Neural progenitor cell (in vitro differentiated cells): ENCODE results near the gene MACROD1. TPM values are rescaled to one million over a fixed set of nuclear protein-coding genes. Genes with fewer than 3 reads are reported as not detected.
A peak's percentile ranks its signal among the peaks of the same experiment; 100 is the strongest.

Experiments
- DNase-seq: peaks from one replicate; pipeline ENCODE4 v3.0.0-alpha.2; 2016; ENCODE audit warnings: low spot score
- H2AFZ ChIP-seq: fragments of 200-600 bp; sonication (generic); replicated peaks from 2 replicates; pipeline ENCODE4 v1.6.1; 2016; ENCODE audit warnings: antibody characterized with exemption
- H3F3A ChIP-seq: fragments of 200-600 bp; sonication (generic); 2 replicates; pipeline ENCODE4 v1.6.1; 2016; ENCODE audit warnings: antibody characterized with exemption, low read depth
- H3K27ac ChIP-seq: fragments of 200-600 bp; sonication (generic); 2 replicates; pipeline ENCODE4 v1.5.1; 2016; ENCODE audit warnings: mild to moderate bottlenecking
- H3K27me3 ChIP-seq: fragments of 200-600 bp; sonication (generic); 2 replicates; pipeline ENCODE4 v1.6.1; 2016; ENCODE audit warnings: mild to moderate bottlenecking, moderate library complexity
- H3K36me3 ChIP-seq: fragments of 200-600 bp; sonication (generic); 2 replicates; pipeline ENCODE4 v1.5.1; 2016
- H3K4me1 ChIP-seq: fragments of 200-600 bp; sonication (generic); 2 replicates; pipeline ENCODE4 v1.6.1; 2016; ENCODE audit warnings: mixed run types
- H3K4me2 ChIP-seq: fragments of 200-600 bp; sonication (generic); 2 replicates; pipeline ENCODE4 v1.6.1; 2016
- H3K4me3 ChIP-seq: fragments of 200-600 bp; sonication (generic); 2 replicates; pipeline ENCODE4 v1.5.1; 2016
- H3K79me2 ChIP-seq: fragments of 200-600 bp; sonication (generic); 2 replicates; pipeline ENCODE4 v1.6.1; 2016; ENCODE audit warnings: low read depth
- H3K9ac ChIP-seq: fragments of 200-600 bp; sonication (generic); 2 replicates; pipeline ENCODE4 v1.6.1; 2016
- H3K9me3 ChIP-seq: fragments of 200-600 bp; sonication (generic); 2 replicates; pipeline ENCODE4 v1.5.1; 2016; ENCODE audit warnings: low read depth
- H4K20me1 ChIP-seq: fragments of 200-600 bp; sonication (generic); 2 replicates; pipeline ENCODE4 v1.6.1; 2016; ENCODE audit warnings: low read depth
- H3K27ac Mint-ChIP-seq: 3 replicates; pipeline ENCODE4 v1.8.0; 2021; ENCODE audit warnings: mixed read lengths
- H3K27me3 Mint-ChIP-seq: 2 replicates; pipeline ENCODE4 v1.8.0; 2022; ENCODE audit warnings: low read depth, mild to moderate bottlenecking, inconsistent platforms, moderate library complexity, mixed read lengths; ENCODE audit not compliant: insufficient read depth
- H3K36me3 Mint-ChIP-seq: 3 replicates; pipeline ENCODE4 v1.8.0; 2021; ENCODE audit warnings: mixed read lengths
- H3K4me1 Mint-ChIP-seq: 3 replicates; pipeline ENCODE4 v1.8.0; 2021; ENCODE audit warnings: mixed read lengths
- H3K4me3 Mint-ChIP-seq: 3 replicates; pipeline ENCODE4 v1.8.0; 2021; ENCODE audit warnings: mild to moderate bottlenecking, moderate library complexity, mixed read lengths
- H3K9me3 Mint-ChIP-seq: 3 replicates; pipeline ENCODE4 v1.8.0; 2020; ENCODE audit warnings: mixed read lengths
- EZH2 ChIP-seq: fragments of 200-600 bp; sonication (generic); IDR thresholded peaks from 2 replicates; pipeline ENCODE4 v1.6.1; 2017; ENCODE audit warnings: antibody characterized with exemption, mild to moderate bottlenecking, moderate library complexity
- EZH2phosphoT487 ChIP-seq: fragments of 200-600 bp; sonication (generic); IDR thresholded peaks from 2 replicates; pipeline ENCODE4 v1.6.1; 2017; ENCODE audit warnings: antibody characterized with exemption
- total RNA-seq: library from RNA; depleted of rRNA; stranded (reverse); fragments of >200 nt; gene quantifications from 2 replicates; pipeline ENCODE4 v1.2.3, GENCODE V29; 2015; ENCODE audit warnings: low replicate concordance
- TF ChIP-seq, protein P1 (sequence below): fragments of 200-600 bp; sonication (generic); IDR thresholded peaks from 2 replicates; pipeline ENCODE4 v1.5.1; 2017; ENCODE audit warnings: antibody characterized with exemption, mild to moderate bottlenecking

Gene MACROD1
- total RNA-seq, 1 donor from 2014 or later = 11.9 TPM

DNA sequence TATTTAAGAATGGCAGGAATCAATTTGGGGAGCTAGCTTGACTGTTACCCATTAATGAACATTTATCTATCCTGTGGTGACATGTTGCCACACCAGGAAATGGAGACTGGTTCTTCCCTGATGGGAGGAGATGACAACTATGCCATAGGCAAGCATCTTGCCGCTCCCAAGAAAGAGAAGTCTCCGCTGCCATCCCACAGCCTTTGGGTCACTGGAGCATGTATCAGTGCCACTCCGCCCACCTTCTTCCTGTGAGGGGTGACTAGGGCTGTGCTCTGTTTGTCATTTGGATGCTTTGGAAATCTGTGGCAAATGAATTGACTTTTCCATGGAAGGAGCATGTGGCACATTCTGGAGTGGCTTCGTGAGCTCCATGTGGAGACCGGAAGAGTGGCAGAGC lies 26.5 kb upstream of the MACROD1 start:
- H3K9ac ChIP-seq = no peak overlapping the region
- no peaks in the 10 kb centered on the region for H3K9me3 ChIP-seq
- peaks cover 38% of the 10 kb centered on the region for H3K36me3 Mint-ChIP-seq
- no peak overlapping the region for H2AFZ ChIP-seq
- peaks cover 12% of the 10 kb centered on the region for H3K36me3 ChIP-seq
- no peak overlapping the region for H3K27ac ChIP-seq
- no peak overlapping the region for H3K27ac Mint-ChIP-seq
- no peak overlapping the region for H3K4me3 Mint-ChIP-seq
- peaks cover 5% of the 10 kb centered on the region for H3F3A ChIP-seq
- TF ChIP-seq EZH2 = no peak
- TF ChIP-seq, protein P1, sequence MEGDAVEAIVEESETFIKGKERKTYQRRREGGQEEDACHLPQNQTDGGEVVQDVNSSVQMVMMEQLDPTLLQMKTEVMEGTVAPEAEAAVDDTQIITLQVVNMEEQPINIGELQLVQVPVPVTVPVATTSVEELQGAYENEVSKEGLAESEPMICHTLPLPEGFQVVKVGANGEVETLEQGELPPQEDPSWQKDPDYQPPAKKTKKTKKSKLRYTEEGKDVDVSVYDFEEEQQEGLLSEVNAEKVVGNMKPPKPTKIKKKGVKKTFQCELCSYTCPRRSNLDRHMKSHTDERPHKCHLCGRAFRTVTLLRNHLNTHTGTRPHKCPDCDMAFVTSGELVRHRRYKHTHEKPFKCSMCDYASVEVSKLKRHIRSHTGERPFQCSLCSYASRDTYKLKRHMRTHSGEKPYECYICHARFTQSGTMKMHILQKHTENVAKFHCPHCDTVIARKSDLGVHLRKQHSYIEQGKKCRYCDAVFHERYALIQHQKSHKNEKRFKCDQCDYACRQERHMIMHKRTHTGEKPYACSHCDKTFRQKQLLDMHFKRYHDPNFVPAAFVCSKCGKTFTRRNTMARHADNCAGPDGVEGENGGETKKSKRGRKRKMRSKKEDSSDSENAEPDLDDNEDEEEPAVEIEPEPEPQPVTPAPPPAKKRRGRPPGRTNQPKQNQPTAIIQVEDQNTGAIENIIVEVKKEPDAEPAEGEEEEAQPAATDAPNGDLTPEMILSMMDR = no peak
- TF ChIP-seq EZH2phosphoT487 = no peak
- no peaks in the 10 kb centered on the region for H3K9me3 Mint-ChIP-seq
- H3K27me3 Mint-ChIP-seq = peaks cover 2% of the 10 kb centered on the region
- peaks cover 11% of the 10 kb centered on the region for H3K79me2 ChIP-seq
- peaks cover 7% of the 10 kb centered on the region for H4K20me1 ChIP-seq
- H3K4me1 ChIP-seq = no peaks in the 10 kb centered on the region
- no peak for DNase-seq
- H3K27me3 ChIP-seq = no peaks in the 10 kb centered on the region
- peaks cover 9% of the 10 kb centered on the region for H3K4me1 Mint-ChIP-seq
- no peak overlapping the region for H3K4me2 ChIP-seq
- no peak overlapping the region for H3K4me3 ChIP-seq

DNA sequence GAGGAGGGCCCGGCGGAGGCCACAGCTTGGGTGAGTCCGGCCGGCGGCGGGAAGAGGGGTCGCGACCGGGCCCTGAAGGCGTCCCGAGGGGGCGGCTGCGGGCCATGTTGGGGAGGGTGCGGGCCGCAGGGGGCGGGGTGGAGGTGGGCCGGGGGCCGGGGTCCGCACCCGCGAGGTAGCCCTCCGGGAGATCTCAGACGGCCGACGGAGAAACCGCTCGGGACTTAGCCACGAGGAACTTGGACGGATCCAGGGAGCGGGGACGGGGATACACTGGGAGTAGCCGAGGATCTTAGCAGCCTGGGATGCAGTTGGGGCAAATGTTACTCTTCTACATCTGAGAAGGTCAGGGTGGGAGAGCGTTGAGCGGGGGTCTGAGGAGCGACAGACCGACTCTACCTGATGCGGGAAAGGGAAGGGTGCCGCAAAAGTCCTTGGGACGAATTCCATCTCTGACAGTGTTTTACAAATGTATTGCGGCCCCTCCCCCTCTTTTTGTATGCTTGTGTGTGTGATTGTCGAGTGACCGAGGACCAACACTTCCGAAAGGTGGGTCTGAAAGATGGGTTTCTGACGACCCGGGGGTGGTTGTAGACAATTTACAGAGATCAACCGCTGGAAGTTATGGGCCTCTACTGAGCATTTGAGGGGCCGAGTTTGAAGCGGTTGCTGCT lies 20.7 kb upstream of the MACROD1 start:
- peaks cover 13% of the 10 kb centered on the region for H4K20me1 ChIP-seq
- H3K79me2 ChIP-seq = peaks cover 29% of the 10 kb centered on the region
- no peak overlapping the region for H3K4me2 ChIP-seq
- peaks cover 5% of the 10 kb centered on the region for H3K4me1 ChIP-seq
- H2AFZ ChIP-seq = no peak overlapping the region
- H3K27me3 Mint-ChIP-seq = peaks cover 11% of the 10 kb centered on the region
- H3K4me3 Mint-ChIP-seq = no peak overlapping the region
- H3K36me3 ChIP-seq = no peaks in the 10 kb centered on the region
- peaks cover 3% of the 10 kb centered on the region for H3K9me3 Mint-ChIP-seq
- TF ChIP-seq EZH2phosphoT487 = no peak
- TF ChIP-seq, protein P1 = no peak
- TF ChIP-seq EZH2 = no peak
- peak; percentile 32 for DNase-seq
- peak overlapping the region; percentile 64 for H3K27ac ChIP-seq
- H3K9me3 ChIP-seq = no peaks in the 10 kb centered on the region
- H3K9ac ChIP-seq = no peak overlapping the region
- peaks cover 12% of the 10 kb centered on the region for H3K36me3 Mint-ChIP-seq
- peaks cover 34% of the 10 kb centered on the region for H3K4me1 Mint-ChIP-seq
- no peaks in the 10 kb centered on the region for H3K27me3 ChIP-seq
- H3F3A ChIP-seq = peaks cover 32% of the 10 kb centered on the region
- peak overlapping the region; percentile 90 for H3K27ac Mint-ChIP-seq
- H3K4me3 ChIP-seq = no peak overlapping the region

DNA sequence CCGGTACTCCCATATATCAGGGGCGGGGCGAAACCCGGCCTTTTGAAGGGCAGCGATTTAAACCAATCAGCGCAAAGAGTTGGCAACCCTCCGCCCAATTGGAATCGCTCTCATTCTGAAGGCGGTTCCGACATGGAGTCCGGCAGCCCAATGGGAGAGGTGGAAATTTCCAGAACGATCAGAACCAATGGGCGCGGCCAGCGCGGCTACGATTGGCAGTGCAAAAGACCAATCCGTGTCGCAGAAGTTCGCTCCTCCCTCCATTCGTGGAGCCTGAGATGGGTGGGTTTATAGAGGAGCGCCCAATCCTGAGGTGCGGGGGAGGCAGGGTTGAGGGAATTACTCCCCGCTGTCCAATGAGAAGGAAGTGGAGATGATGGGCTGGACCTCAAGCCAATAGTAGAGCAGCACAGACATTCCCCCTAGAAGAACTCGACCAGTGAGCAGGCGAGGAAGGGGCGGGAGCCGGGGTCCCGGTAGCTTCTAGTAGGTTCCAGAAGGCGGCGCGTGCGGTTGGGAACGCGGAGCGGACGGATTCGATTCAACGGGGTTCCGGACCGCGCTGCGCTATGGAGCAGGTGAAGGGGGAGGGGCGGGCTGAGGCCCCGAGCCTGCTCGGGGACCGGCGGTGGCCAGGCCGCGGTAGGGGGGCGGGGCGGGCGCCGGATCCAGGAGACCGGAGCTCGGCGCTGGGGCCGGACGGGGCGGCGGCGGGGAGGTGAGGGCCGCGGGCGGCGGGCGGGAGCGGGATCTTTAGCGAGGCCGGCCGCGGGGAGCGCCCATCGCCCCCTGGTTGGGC lies 20.0 kb upstream of the MACROD1 start, which contains the start of gene STIP1:
STIP1 (plus strand) TSS at position 479 of the 799 bp plus-strand sequence; CDS start at position 570, 91 bp downstream.
- Histone ChIP-seq H3K4me3 (peak within 1 kb of the TSS; percentile 62), H3K9me3 (no peaks in the 10 kb centered on the region), H3K4me1 (peaks cover 9% of the 10 kb centered on the region), H3K4me2 (peak within 1 kb of the TSS; percentile 86), H3K9ac (peak within 1 kb of the TSS; percentile 63), H3K27ac (peak within 1 kb of the TSS; percentile 84), H3K36me3 (no peaks in the 10 kb centered on the region), H3K79me2 (peaks cover 29% of the 10 kb centered on the region), H3K27me3 (no peaks in the 10 kb centered on the region), H4K20me1 (peaks cover 16% of the 10 kb centered on the region), H3F3A (peaks cover 33% of the 10 kb centered on the region), H2AFZ (no peak within 1 kb of the TSS)
- H3K27me3 Mint-ChIP-seq = peaks cover 11% of the 10 kb centered on the region
- H3K9me3 Mint-ChIP-seq = peaks cover 3% of the 10 kb centered on the region
- H3K36me3 Mint-ChIP-seq = peaks cover 12% of the 10 kb centered on the region
- peaks cover 42% of the 10 kb centered on the region for H3K4me1 Mint-ChIP-seq
- peak; percentile 100 for DNase-seq
- no peak for TF ChIP-seq EZH2
- TF ChIP-seq, protein P1 = peak; percentile 51
- no peak for TF ChIP-seq EZH2phosphoT487
- peak within 1 kb of the TSS; percentile 99 for H3K4me3 Mint-ChIP-seq
- peak within 1 kb of the TSS; percentile 98 for H3K27ac Mint-ChIP-seq
